ENCODE data around the gene CASZ1. TPM values are rescaled to one million over a fixed set of nuclear protein-coding genes. Genes with fewer than 3 reads are reported as not detected.

The CASZ1 gene
- total and polyA plus RNA-seq, 10 of the 15 experiments (the other 5 are each of a cell fraction or from before 2014, with no cell fraction given) = 0.52 to 9.8 (median 3.7) TPM

GRCh38 chr1:10631811-10632593 lies 164.4 kb downstream of the CASZ1 start:
- ChIA-PET SMC1A (ENCODE audit: uncharacterized antibody, unreplicated experiment) (no interaction called here), CTCF (no interaction called here)
- 80% methylated on average over 14 of the region's 14 CpGs for WGBS (ENCODE audit: insufficient coverage, insufficient replicate concordance, low lambda C conversion rate, missing lambda C conversion rate)

More at GRCh38 chr1:10631811-10632593, 164.4 kb downstream of the CASZ1 start:
- intact Hi-C loops (cut with micrococcal nuclease; ENCODE audit: unreplicated experiment) = no loop called here
- Histone ChIP-seq H3K4me3 (no peak overlapping the region), H3K9me3 (replicated peaks; ENCODE audit: control insufficient read depth, insufficient read depth, low read length) (no peaks in the 10 kb centered on the region), H3K9ac (ENCODE audit: control insufficient read depth, insufficient read depth, low read length) (no peak overlapping the region), H3K79me2 (ENCODE audit: control insufficient read depth, insufficient read depth, low read length) (no peaks in the 10 kb centered on the region), H2AFZ (ENCODE audit: control insufficient read depth, low read depth, low read length) (no peak overlapping the region), H3K27me3 (replicated peaks in 1 of 2; ENCODE audit: control insufficient read depth in 2 of 2, insufficient read depth in 2 of 2, low read length in 1 of 2) (no peaks in the 10 kb centered on the region), H3K4me2 (ENCODE audit: control insufficient read depth, insufficient read depth) (no peak overlapping the region), H3K36me3 (ENCODE audit: control insufficient read depth in 2 of 2, insufficient read depth in 2 of 2, low read length in 1 of 2) (peaks cover 2 to 3% of the 10 kb centered on the region in 2 experiments; a peak in 2 of 4 replicates), H3K4me1 (ENCODE audit: control insufficient read depth, insufficient read depth, low read length) (no peaks in the 10 kb centered on the region), H4K20me1 (ENCODE audit: control insufficient read depth, insufficient read depth) (no peaks in the 10 kb centered on the region), H3K27ac (ENCODE audit: control insufficient read depth, insufficient read depth) (no peak overlapping the region)
- TF ChIP-seq ATF7 (IDR thresholded peaks at IDR 0.05; ENCODE audit: low read depth) (no peak), FOXK2 (IDR thresholded peaks at IDR 0.05) (no peak), FOXM1 (IDR thresholded peaks at IDR 0.05; ENCODE audit: low read depth, low read length) (no peak), PRDM15 (CRISPR knock-in tag; IDR thresholded peaks at IDR 0.05) (no peak), GATAD2B (conservative IDR thresholded peaks at IDR 0.05; ENCODE audit: low read depth) (no peak), ESRRA (IDR thresholded peaks at IDR 0.05; ENCODE audit: low read length) (no peak), POU2F2 (IDR thresholded peaks at IDR 0.05; ENCODE audit: borderline replicate concordance, low read depth, low read length) (no peak), ZZZ3 (IDR thresholded peaks at IDR 0.05; ENCODE audit: control insufficient read depth, insufficient read length, low read depth) (no peak), KDM1A (IDR thresholded peaks at IDR 0.05; ENCODE audit: borderline replicate concordance) (no peak)
- TF ChIP-seq, protein P1, sequence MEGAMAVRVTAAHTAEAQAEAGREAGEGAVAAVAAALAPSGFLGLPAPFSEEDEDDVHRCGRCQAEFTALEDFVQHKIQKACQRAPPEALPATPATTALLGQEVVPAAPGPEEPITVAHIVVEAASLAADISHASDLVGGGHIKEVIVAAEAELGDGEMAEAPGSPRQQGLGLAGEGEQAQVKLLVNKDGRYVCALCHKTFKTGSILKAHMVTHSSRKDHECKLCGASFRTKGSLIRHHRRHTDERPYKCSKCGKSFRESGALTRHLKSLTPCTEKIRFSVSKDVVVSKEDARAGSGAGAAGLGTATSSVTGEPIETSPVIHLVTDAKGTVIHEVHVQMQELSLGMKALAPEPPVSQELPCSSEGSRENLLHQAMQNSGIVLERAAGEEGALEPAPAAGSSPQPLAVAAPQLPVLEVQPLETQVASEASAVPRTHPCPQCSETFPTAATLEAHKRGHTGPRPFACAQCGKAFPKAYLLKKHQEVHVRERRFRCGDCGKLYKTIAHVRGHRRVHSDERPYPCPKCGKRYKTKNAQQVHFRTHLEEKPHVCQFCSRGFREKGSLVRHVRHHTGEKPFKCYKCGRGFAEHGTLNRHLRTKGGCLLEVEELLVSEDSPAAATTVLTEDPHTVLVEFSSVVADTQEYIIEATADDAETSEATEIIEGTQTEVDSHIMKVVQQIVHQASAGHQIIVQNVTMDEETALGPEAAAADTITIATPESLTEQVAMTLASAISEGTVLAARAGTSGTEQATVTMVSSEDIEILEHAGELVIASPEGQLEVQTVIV (IDR thresholded peaks at IDR 0.05; ENCODE audit: borderline replicate concordance, partially characterized antibody) = no peak
- in situ Hi-C loops (cut with MboI) = no loop called here
- ChIA-PET RAD21 (ENCODE audit: unreplicated experiment) (no interaction called here), POLR2A (no interaction called here)
- no peak for DNase-seq (ENCODE audit: low read depth, low spot score)
- BruUV-seq (replicated peaks) = no TSS peak
- ATAC-seq = no peak
- FAIRE-seq = no peak
